HG03378 (cell line): ENCODE data around the gene PAX2.

Experiments
- ATAC-seq: cut with Tn5 transposase; IDR thresholded peaks from one replicate; pipeline ENCODE4 v1.9.1; 2021; ENCODE audit warnings: mild to moderate bottlenecking, moderate library complexity; ENCODE audit not compliant: unreplicated experiment

PAX2 gene

DNA sequence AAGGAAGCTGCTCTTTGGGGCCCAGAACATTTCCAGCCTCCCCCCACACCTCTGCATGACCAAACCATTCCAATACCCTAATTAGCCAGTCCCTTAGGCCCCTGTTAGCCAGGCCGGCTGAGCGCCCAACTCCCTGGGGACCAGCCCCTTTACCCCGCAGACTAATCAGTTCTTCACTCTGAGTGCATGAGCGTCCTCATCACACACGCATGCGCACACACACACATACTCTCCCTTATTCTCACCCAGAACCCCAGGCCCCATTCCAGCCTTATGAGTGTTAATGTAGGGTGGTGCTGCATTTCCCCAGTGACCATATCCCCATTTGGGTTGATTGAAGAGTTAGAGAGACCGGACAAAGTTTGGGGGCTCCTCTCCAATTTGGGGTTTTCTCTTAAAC lies 90.4 kb downstream of the PAX2 start:
- ATAC-seq: no peak

DNA sequence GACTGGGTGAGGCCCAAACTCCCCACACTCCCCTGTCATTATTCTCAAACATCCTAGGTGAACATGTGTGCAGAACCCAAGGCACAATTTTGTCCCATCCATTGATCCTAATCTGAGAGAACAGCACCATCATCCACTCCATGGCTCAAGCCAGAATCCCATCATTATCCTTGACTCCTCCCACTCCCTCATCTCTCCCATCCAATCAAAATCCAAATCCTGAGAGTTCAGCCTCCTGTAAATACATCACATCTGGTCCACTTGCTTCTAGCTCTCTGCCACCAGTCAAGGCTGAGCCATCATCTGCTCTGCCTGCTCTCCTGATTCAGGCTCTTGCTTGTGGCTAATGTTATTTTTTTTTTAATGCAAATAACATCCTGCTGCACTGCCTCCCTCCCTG lies 91.5 kb downstream of the PAX2 start:
- ATAC-seq: no peak

DNA sequence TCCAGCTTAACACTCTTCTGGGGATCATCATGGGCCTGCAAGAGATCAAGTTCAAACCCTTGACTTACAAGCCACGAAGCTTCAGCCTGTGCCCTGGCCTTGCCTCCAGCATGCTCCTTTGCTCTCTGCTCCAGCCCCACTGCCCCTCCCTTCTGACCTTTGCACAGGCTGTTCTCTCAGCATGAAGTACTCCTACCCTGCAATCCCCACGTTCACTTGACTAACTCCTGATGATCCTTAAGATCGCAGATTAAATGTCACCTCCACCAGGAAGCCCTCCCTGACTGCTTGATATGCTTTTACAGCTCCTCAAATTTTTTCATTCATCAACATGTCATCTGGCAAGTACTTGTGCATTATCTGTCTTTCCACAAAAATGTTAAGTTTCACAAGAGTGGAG lies 91.9 kb downstream of the PAX2 start:
- ATAC-seq: no peak

DNA sequence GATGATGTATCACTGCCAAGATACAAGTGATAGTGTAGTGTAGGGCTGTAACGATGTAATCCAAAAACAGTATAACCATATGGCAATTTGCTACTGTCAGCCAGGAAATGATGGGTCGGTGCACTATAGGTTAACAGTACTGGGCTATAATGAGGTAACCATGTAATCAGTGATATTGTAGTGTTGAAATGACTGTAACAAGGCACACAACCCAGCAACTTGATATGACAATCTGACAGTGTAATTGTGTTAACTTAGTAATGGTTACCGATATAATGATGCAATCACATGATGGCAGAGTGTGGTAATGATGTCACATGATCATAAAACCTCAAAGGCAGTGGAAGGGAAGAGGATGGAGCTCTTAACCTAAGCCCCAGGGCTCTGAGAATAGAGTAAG lies 93.6 kb downstream of the PAX2 start:
- ATAC-seq: no peak

DNA sequence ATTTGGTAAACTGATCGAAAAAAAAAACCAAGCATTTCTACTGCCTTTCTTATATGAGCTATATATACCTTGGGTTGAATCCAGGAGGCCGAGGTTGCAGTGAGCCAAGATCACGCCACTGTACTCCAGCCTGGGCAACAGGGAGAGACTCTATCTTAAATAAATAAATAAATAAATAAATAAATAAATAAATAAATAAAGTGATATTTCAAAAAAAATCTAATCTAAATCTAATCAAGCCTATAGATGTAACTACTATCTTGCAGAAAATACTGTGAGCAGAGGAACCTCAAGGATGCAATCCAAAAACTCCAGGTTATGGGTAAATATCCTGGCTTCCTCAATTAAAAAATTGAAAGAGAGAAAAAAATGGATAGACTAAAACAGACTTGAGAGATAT lies 96.1 kb downstream of the PAX2 start:
- no peak for ATAC-seq

DNA sequence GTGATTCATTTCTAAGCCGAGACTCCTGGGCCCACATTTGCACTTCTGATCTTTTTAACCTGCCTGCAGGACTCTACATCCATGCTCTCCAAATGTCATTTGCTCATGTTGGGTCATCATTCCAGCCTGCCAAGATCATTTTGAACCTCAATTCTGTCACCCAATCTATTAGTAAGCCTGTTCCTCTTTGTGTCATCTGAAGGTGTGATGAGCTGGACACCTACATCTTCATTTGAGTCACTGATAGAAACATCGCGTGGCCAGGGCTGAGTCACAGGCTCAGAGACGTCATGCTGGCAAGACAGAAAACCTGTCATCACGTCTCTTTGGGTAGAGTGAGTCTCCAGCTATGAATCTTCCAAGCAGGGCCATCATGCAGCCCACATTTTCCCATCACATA lies 102.1 kb downstream of the PAX2 start:
- no peak for ATAC-seq

DNA sequence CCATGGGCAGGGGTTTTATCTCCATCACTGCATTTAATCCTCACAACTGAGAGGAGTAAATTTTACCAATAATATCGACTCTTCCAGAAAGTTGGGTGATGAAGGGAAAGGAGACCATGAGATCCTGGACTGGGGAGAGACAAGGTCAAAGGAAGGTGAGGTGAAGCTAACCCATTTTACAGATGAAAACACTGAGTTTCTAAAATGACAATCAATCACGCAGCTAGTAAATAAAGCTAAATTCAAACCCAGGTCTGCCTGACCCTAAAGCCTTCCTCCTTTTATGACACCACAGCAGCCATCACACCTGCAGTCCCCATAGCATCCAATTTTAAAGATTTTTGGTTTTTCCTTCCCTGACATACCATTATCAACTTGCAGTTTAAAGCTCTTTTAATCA lies 103.4 kb downstream of the PAX2 start:
- ATAC-seq: no peak

DNA sequence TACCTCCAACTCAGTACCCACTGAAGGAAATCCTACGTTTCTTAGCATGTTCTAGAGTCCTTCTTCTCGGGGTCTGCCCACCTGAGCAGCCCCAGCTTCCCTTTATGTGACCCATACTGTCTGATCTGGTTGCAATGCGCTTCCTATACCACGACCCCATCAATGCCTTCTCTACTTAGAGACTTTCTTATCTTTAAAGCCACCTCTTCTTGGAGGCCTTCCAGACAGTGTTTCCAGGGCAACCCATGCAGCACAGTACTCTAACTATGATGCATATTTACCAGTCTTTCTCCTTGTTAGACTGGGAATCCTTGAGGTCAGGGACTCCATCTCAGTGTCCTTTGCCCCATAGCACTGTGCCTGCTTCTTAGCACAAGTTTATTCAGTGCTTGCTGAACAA lies 112.9 kb downstream of the PAX2 start:
- ATAC-seq: no peak

DNA sequence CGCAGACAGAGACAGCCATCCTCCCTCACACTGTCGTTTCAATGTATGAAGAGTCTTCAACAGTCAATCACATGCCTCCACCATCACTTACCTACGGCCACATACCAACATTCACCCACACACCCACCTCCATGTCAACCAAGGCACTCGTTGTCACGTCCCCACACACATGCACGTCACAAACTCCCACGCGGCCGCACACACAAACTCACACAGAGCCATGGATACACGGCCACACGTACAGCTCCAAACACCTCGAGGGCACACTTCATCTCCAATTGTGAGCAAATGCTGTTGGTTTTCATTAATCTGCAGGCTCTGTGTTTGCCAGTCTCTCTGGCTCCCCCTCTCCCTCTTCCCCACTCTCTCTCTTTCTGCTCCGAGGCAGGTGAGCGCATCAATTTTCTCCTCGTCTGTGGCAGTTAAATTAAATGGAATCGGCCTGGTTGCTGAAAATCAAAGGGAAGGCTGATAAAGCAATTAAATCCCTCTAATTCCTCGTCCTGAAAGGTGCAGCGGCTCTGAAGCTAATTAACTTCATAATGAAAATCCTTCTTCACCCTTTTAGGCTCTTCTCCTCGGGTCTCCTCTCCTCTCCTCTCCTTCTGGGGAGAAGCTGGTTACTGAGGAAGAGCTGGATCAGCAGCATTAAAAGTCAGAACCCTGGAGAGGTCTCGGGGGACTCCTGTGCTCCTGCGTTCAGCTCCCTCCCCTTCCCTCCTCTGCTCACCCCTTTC lies 113.5 kb downstream of the PAX2 start:
- ATAC-seq: no peak

DNA sequence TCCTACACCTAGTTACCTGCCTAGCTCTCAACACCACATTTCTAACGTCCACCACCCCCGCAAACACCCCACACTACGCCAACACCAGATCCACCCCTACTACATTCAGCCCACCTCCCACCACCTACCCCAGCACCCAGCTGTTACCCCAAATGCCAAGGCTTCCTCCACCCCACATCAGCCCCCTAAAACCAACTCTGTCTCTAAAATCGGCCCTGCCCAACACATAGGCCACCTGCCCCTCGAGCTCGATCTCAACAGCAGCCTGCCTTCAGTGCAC lies 114.0 kb downstream of the PAX2 start:
- ATAC-seq: no peak

DNA sequence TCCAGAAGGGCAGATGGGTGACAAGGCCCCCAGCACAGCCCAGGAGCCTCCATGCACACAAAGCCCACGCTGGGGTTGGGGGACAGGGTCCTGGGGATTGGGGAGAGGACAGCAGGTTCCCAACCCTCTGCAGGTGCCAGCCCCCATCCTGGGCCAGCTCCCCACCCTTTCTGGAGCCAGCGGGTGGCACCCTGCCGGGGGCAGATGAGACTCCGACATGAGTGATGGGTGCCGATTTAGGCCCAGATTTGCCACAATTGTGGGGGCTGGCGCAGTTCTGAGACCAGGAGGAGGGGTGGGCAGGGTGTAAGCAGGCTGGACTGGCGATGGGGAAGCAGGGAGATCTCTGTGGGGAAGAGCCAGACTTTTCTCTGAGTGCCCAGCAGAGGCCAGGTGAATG lies 118.1 kb downstream of the PAX2 start:
- no peak for ATAC-seq

DNA sequence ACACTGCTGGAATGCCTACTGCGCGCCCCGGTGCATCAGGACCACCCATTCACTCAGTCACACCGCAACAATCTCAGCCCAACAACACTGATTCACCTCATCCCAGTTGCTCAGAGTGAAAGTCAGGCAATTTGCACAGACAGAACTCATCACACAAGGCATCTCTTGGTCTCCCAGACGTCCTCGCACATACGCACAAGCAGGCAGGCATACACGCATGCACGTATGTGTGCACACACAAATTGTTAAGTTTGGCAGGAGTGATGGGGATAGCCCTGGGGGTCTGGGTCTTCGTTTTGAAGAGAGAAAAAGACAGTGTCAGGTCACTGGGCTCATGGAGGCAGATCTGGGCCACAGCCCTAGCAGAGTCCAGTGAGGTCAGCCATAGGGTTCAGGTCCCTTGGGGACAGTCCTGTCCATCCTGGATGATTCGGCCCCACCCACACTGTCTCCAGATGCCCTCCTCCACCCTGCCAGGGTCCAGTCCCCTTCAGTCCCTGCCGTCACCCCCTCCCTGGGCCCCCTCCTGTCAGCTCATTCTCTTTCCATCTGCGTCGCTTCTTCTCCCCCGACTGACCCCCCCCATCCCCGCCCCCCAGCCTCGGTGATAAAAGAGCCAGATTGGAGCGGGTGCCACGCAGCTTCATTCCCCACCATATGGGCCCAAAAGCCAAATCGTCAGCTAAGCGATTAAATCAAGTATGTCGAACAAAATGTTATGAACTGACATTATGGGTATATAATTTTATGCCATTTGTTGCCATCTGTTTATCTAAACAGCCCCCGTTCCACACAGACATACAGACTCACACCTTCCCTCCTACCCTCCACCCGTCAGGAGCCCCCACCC lies 118.9 kb downstream of the PAX2 start:
- no peak for ATAC-seq

DNA sequence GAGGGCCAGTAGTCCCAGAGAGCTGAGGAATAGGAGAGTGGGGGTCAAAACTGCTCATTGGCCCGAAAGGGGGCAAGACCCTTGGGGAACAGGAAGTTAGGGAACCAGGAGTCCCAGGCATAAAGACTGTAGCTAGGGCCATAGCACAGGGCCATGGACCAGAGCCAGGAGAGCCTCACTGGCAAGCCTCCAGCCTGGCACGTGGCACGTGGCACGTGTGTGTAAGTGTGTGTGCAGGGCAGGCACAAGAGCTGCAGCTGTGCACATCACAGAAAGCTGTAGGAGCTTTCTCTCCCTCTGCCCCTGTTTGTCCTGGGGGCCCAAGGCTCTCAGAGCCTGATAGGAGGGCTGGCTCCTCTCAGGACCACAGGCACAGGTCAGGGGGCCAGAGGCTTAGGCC lies 119.6 kb downstream of the PAX2 start:
- ATAC-seq: no peak

DNA sequence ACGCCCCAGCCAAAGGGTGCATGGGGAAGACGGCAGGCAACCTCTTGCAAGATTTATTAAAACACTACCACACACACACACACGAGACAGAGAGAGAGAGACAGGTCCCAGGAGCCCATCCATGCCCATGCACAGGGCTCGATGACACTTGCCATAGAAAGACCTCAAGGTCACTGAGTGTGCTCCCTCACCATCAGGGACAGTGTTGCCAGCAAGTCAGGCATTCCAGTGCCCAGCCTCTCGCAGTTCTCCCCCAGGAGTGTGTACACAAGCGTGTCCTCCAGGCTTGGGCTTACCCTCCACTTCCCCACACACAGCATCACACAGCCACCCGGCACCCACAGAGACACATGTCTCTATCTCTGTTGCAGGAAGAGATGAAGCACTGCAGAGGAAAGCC lies 120.6 kb downstream of the PAX2 start:
- ATAC-seq: no peak

DNA sequence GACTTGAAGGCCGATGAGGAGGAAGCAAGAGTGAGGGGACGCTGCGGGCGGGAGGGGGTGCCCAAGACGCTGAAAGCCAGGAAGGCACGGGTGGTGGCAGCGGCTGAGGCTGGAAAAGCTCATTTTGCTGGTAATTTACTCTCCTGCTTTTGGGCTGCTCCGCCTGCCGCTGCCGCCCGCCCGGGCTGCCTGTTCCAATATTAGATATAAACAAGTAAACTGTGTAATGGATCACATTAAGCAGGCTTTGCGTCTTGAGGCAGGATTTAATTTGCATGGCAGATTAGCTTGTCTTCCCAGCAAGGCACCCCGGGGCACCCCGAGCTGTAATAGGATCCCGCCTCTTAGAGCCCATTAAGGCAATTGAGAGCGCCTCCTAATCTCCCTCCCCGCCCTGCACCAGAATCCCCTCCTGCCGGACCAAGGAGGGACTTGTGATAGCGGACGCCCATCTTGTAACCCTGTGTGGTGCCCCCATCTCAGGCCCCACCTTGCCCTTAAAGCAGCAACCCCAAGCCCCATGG lies 121.3 kb downstream of the PAX2 start:
- no peak for ATAC-seq

DNA sequence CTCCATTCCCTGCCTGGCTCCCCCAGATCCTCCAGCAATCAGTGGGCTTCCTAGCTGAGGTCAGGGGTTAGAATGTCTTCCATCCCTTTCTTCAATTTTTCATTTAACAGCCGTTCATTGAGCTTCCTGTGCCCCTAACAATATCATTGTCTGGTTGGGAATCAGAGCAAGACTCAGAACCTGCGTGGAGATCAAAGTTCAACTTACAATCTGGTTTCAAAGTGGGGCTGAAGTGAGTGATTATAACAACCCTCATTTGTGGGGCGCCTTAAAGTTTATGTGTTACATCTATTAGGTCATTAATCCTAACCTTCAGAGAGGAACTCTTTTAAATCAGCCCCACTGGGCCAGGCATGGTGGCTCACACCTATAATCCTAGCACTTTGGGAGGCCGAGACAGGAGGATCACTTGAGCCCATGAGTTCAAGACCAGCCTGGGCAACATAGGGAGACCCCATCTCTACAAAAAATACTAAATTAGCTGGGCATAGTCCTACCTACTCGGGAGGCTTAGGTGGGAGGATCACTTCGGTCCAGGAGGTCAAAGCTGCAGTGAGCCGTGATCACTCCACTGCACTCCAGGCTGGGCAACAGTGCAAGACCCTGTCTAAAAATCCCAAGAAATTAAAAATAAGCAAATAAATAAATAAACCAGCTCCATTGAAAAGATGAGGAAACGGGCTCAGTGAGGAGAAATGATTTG lies 122.0 kb downstream of the PAX2 start:
- no peak for ATAC-seq

DNA sequence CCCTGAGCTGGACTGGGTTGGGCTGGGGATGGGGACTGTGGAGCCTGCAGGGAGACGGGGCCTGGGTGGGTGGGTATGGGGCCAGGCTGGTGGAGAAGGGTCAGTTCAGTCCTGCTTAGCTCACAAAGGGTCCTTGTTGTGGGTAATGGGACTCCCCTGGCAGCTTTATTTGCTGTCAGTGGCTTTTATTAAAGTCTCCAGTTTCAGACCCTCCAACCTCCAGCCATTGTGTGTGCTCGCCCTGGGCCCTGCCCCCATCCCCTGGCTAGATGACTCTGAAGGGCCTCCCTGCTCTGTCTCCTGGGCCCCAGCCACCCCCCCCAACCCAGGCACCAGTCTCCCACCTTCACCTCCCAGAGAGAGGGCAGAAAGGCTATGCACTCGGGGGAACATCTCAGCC lies 123.0 kb downstream of the PAX2 start:
- no peak for ATAC-seq

DNA sequence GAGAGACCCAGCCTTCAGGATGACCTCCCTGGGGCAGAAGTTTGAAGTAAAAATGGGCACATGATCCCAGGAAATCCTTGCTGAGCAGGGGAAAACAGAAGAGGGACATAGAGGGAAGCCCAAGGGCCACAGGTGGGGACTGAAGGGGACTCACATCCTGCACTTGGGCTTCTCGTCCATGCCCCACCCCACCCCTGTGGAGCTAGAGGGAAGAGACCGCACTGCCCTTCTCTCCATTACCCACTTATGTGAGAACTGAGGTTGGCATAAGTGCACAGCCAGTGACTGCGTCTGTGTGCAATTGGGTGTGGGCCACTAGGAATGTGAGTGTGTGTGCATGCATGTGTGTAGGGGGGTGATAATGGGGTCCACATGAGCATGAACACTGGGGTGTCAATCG lies 124.0 kb downstream of the PAX2 start:
- ATAC-seq: no peak

DNA sequence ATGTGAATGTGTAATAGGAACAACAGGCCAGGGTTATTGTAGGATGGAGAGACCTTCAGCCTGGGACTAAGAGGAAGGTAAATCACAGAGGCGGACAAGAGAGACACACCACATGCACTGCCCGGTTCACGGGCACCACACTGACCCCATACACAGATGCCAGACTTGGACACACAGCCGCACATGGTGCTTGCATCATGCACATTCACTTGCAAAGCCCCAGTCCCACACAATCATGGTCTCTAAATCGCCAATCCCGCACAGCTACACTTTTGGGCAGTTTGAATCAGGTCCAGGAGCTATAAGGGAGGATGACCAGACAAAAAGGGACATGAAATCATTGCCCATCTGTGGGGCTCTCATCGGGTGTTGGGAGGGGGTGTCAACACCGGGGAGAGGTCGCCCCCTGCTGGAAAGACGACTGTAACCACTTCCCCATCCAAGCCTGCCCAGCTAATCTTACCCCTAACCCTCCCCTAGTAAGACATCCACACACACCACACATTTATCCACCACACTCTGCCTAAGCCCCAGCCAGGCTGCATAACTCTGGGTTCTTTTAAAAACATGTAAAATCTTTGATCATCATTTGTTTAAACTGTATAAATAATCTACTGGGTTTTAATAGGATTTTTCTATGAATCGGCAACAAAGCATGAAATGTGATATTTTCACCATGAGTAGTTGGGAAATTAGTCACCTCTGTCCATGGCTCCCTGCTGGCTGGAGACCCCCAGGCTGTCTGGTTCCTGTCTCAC lies 126.8 kb downstream of the PAX2 start:
- ATAC-seq: no peak

DNA sequence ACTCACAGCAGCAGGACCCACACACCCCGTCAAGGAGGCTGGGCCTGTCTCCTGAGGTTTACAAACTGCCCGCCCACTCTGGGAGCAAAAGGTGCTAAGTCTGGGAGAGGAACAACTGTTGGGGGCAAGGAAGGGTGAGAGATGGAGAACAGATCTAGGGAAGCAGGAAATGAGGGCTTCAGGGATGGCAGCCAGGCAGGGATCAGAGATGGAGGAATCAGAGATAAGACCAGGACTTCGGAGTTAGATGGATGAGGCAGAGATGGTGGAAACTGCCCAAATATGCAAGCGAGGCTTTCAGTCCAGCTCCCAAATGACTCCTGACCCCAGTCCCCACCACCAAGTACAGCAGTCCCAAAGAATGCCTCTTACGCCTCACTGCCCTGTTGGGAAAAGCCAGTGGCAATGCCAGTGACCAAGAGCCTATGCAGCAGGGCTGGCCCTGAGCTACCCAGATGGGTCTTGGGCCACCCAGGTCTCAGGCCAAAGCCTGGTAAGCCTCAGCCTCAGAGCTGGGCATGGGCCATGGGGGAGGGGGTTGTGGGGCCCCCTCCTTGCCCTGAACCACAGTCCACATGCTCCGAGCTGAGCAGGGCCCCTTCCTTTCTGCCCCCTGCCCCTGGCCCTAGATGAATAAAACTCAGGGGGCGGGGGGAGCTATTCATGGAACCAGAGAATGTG lies 127.9 kb downstream of the PAX2 start:
- ATAC-seq: no peak
